Muscle of back (tissue), 11 donors: ENCODE measurements around the gene GABRB3. TPM values are rescaled to one million over a fixed set of nuclear protein-coding genes. Genes with fewer than 3 reads are reported as not detected.
A peak's percentile ranks its signal among the peaks of the same experiment; 100 is the strongest.

Source experiments
- DNase-seq, 3 donors: peaks; one replicate each; pipeline versions ENCODE4 v3.0.0 to v3.0.0-alpha.2; 2013
- polyA plus RNA-seq, 10 donors: library from polyadenylated mRNA; unstranded; fragments of 120-200 nt; gene quantifications; one replicate each; pipeline ENCODE4 v1.2.1, GENCODE V29; 2013; ENCODE audit not compliant: insufficient read length in 10 of 10

Gene GABRB3
- polyA plus RNA-seq, 10 donors = 1.8 to 3.8 (median 2.5) TPM

- no peak for DNase-seq
Measured at GRCh38 chr15:26679927-26680326, 92.9 kb downstream of the GABRB3 start.

GRCh38 chr15:26676115-26676514 lies 96.8 kb downstream of the GABRB3 start:
- no peak for DNase-seq

DNA sequence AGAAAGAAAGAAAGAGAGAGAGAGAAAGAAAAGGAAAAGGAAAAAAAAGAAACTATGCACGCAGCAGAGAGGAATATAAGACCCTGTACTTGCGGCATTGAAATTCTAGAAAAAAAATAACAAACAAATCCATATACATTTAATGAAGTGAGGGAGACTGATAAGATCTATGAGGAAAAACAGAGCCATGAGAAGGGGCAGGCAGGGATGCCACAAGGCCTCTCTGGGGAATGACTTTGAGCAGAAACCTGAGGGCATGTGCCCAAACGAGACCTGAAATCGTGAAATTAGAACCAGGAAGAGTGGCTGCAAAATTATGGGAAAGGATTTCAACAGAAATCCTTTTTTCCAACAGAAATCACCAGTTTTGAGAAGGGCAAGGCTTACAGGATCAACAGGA lies 98.4 kb downstream of the GABRB3 start:
- DNase-seq = no peak

GRCh38 chr15:26673445-26673844 lies 99.4 kb downstream of the GABRB3 start:
- no peak for DNase-seq

DNA sequence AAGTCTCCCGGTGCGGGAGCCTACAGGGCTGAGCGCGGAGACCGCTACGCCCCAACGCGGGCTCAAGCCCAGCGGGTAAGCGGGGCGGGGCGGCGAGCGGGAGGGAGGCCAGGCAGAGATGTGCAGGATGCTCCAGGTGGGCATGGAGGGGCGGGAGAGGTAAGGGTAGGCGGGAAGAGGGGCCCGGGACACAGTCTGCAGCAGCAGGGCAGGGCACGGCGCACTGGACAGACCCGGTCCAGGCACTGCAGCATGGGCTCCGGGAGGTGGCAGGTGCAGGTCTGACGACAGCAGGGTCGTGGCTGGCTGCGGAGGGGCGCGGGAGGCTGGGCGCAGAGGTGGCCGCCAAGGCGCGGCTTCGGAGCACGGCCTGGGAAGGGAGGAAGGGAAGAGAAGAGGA lies 102.8 kb downstream of the GABRB3 start:
- no peak for DNase-seq

GRCh38 chr15:26667222-26667988 lies 105.5 kb downstream of the GABRB3 start:
- peak in 1 of 3 donors; percentile 4 for DNase-seq

DNA sequence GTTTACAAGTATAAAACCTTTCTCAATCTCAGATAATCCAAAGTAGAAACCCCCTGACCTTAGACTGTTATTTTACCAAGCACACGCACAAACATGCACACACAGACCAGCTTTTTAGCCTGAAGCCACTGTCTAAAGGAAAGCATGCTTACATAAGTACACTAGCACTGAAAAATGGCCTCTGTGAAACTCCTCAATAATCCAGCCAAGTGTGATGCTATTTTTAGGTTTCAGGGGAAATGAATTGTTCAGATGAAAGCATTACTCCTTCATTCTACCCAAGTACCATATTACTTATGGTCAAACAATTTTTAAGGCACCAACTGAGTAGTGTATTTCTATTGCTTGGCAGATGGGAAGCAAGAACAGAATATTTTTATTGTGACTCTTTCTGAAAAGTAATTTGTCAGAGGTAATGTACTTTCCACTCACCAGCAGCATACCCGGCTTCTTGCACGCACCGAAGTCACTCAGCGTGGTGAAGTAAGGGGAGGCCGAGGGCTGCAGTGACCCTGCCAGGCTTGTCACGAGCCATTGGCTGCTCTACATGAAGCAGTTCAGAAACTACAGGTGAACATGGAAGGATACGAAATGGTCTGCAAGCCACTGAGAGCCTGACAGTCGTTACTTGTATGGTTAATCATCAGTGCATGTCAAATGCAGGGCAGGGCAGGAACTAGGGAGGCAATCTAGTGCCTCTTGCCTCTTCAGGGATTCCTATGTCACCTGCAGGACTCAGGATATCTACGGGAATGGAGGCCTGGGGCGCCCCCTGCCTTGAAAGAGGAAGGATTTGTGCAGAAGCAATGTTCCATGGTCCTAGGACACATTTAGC lies 106.7 kb downstream of the GABRB3 start:
- peak in 2 of 3 donors; percentile 34 to 43 for DNase-seq

- DNase-seq = no peak
Measured at GRCh38 chr15:26662283-26662682, 110.6 kb downstream of the GABRB3 start.

GRCh38 chr15:26661748-26662147 lies 111.1 kb downstream of the GABRB3 start:
- DNase-seq = no peak

- no peak for DNase-seq
Measured at GRCh38 chr15:26661107-26661506, 111.8 kb downstream of the GABRB3 start.

- DNase-seq = peak in 2 of 3 donors; percentile 2 to 12
Measured at GRCh38 chr15:26660241-26660640, 112.6 kb downstream of the GABRB3 start.

GRCh38 chr15:26658290-26658689 lies 114.6 kb downstream of the GABRB3 start:
- DNase-seq = no peak

GRCh38 chr15:26656080-26656479 lies 116.8 kb downstream of the GABRB3 start:
- no peak for DNase-seq

- DNase-seq = no peak
Measured at GRCh38 chr15:26651909-26652308, 121.0 kb downstream of the GABRB3 start.

DNA sequence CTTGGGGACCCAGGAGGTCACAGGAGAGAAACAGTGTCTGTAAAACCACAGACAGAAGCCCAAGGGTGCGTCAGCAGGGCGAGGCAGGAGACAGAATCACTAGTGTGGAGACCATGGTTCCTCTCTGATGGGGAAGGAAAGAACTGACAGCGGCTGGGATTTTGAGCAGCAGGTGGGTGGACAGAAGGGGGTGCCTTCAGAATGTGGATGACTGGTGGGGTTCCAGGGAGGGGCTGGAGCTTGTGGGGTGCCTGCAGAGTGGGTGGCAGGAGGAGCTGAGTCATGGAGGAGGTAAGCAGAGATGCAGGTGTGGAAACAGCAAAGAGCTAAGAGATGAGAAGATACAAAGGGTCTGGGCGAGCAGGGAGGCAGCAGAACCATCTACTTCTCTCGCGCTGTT lies 124.2 kb downstream of the GABRB3 start:
- no peak for DNase-seq

- no peak for DNase-seq
Measured at GRCh38 chr15:26644948-26645347, 127.9 kb downstream of the GABRB3 start.

DNA sequence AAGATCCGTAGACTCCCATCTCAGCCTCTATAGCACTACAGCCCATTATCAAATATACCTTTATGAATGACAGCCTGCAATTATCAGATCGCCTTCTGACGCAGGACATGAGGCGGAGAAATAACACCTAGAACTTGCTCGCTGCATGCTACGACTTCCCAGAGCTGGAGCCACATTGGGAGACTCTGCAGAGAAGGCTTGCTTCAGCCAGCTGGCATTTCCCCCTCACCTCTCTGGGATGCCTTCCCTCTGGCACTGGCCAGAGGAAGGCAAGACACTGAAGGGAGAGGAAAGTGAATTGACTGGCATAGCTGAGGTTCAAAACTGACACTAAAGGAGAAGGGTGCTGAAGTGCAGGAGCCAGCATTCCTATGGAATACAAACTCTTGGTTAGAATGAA lies 131.7 kb downstream of the GABRB3 start:
- DNase-seq = no peak

DNA sequence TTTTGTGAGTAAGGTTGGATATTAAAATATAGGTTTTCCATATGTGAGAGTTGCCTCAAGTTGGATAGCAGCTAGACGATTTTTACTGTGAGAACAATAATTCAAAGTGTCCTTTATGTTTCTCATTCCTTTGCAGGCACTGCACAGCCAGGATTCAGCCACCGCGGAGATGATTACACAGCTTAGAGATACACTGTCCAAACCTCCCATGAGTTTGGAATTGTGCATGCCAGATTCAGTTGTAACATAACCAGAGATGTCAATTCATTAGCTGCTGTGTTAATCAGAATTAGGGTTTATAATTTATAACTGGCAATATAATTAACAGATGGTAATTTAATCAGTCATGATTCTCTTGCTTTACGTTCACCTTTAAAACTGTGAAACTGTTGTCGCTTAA lies 132.3 kb downstream of the GABRB3 start:
- no peak for DNase-seq

GRCh38 chr15:26639966-26640365 lies 132.9 kb downstream of the GABRB3 start:
- DNase-seq = no peak

DNA sequence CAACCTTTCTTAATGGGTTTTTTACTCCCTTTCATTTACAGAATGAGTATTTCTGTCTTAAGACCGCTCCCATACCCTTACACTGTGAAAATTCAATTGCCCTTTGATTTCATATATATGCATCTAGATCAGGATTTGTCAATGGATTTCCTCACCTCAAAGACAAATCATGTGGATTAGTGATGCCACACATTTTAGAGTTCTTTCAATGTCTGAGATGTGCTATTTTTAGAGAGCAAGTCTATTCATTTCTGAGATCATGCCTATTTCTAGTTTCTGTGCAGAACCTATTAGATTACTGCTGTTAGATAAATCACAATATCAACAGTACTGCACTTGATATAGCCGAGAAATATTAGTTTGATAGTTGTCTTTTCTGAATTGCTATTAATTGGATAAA lies 137.3 kb downstream of the GABRB3 start:
- no peak for DNase-seq

- no peak for DNase-seq
Measured at GRCh38 chr15:26635105-26635504, 137.8 kb downstream of the GABRB3 start.

- no peak for DNase-seq
Measured at GRCh38 chr15:26634319-26634718, 138.5 kb downstream of the GABRB3 start.

GRCh38 chr15:26632500-26632899 lies 140.4 kb downstream of the GABRB3 start:
- no peak for DNase-seq
